K562 (cell line): ENCODE measurements around the gene RASSF3.

Experiments
- EP300 ChIP-seq: IDR thresholded peaks from 2 replicates; pipeline ENCODE4 v1.6.1; 2012; ENCODE audit warnings: low read length, improper control_type of control experiment
- MTA3 ChIP-seq: fragments of 450-650 bp; formaldehyde crosslinking; IDR thresholded peaks from 2 replicates; pipeline ENCODE4 v1.6.1; 2017; ENCODE audit warnings: mild to moderate bottlenecking, borderline replicate concordance
- NFE2 ChIP-seq: IDR thresholded peaks from 2 replicates; pipeline ENCODE4 v1.6.1; 2014; ENCODE audit warnings: antibody characterized with exemption, low read depth
- SIN3B ChIP-seq: fragments of 450-650 bp; IDR thresholded peaks from 2 replicates; pipeline ENCODE4 v1.6.1; 2017; ENCODE audit warnings: low read depth, mild to moderate bottlenecking, moderate library complexity
- TAF1 ChIP-seq: IDR thresholded peaks from 2 replicates; pipeline ENCODE4 v1.6.1; 2011; ENCODE audit warnings: mild to moderate bottlenecking, low read length, moderate library complexity; ENCODE audit not compliant: insufficient read depth, control insufficient read depth, severe bottlenecking; ENCODE audit errors: extremely low read depth
- TRIM28 ChIP-seq: fragments of 450-650 bp; IDR thresholded peaks from 2 replicates; pipeline ENCODE4 v1.6.1; 2017
- ZNF175 ChIP-seq: fragments of 200-800 bp; sonication (Bioruptor generic); IDR thresholded peaks from 2 replicates; pipeline ENCODE4 v1.6.1; 2016; ENCODE audit warnings: low read depth, mild to moderate bottlenecking, missing genetic modification characterization, missing compliant biosample characterization
- ZNF324 ChIP-seq: fragments of 250-450 bp; sonication (Bioruptor Pico); IDR thresholded peaks from 2 replicates; pipeline ENCODE4 v1.4.0; 2020; ENCODE audit warnings: mild to moderate bottlenecking
- TF ChIP-seq, protein P1 (sequence below): sonication (generic); formaldehyde crosslinking; IDR thresholded peaks from 2 replicates; pipeline ENCODE4 v1.4.0; 2020; ENCODE audit warnings: mild to moderate bottlenecking, missing genetic modification reagents
- TF ChIP-seq, protein P2 (sequence below): sonication (generic); formaldehyde crosslinking; IDR thresholded peaks from 2 replicates; pipeline ENCODE4 v1.8.0; 2022; ENCODE audit warnings: mild to moderate bottlenecking, missing genetic modification reagents
- TF ChIP-seq, protein P3 (sequence below): fragments of 450-650 bp; IDR thresholded peaks from 2 replicates; pipeline ENCODE4 v1.6.1; 2018; ENCODE audit not compliant: partially characterized antibody
- TF ChIP-seq, protein P4 (sequence below), 3 experiments: IDR thresholded peaks in 2 of 3; conservative IDR thresholded peaks in 1 of 3; 2 replicates each; pipeline ENCODE4 v1.5.1; 2011 to 2012; ENCODE audit warnings: low read length in 3 of 3, mild to moderate bottlenecking in 3 of 3, control low read depth in 2 of 3, improper control_type of control experiment in 1 of 3, inconsistent platforms in 1 of 3, low read depth in 1 of 3, mixed read lengths in 1 of 3, moderate library complexity in 1 of 3; ENCODE audit not compliant: insufficient read depth in 2 of 3

DNA sequence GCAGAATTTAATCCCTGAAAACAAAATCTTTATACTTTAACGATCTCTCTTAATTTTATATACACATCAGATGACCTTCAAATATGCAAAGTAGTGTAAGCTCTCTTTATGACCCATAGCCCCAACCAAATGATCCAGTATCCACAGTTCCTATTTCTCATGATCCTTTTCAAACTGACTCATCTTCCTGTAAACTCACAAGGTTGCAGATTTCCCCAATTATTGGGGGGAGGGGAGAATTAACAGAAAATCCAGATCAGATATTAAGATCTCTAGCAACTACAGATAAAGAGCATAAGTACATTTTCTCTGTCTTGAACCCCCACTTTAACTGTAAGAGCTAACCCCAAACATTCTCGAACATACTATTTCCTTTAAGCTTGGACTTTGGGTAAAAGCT lies 136.4 kb downstream of the RASSF3 start:
- TF ChIP-seq MTA3 (no peak), EP300 (no peak), TAF1 (no peak), TRIM28 (no peak), SIN3B (no peak), ZNF175 (CRISPR knock-in tag) (no peak), ZNF324 (CRISPR knock-in tag) (no peak), NFE2 (no peak)
- TF ChIP-seq, protein P1, sequence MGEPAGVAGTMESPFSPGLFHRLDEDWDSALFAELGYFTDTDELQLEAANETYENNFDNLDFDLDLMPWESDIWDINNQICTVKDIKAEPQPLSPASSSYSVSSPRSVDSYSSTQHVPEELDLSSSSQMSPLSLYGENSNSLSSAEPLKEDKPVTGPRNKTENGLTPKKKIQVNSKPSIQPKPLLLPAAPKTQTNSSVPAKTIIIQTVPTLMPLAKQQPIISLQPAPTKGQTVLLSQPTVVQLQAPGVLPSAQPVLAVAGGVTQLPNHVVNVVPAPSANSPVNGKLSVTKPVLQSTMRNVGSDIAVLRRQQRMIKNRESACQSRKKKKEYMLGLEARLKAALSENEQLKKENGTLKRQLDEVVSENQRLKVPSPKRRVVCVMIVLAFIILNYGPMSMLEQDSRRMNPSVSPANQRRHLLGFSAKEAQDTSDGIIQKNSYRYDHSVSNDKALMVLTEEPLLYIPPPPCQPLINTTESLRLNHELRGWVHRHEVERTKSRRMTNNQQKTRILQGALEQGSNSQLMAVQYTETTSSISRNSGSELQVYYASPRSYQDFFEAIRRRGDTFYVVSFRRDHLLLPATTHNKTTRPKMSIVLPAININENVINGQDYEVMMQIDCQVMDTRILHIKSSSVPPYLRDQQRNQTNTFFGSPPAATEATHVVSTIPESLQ, result no peak
- TF ChIP-seq, protein P2, sequence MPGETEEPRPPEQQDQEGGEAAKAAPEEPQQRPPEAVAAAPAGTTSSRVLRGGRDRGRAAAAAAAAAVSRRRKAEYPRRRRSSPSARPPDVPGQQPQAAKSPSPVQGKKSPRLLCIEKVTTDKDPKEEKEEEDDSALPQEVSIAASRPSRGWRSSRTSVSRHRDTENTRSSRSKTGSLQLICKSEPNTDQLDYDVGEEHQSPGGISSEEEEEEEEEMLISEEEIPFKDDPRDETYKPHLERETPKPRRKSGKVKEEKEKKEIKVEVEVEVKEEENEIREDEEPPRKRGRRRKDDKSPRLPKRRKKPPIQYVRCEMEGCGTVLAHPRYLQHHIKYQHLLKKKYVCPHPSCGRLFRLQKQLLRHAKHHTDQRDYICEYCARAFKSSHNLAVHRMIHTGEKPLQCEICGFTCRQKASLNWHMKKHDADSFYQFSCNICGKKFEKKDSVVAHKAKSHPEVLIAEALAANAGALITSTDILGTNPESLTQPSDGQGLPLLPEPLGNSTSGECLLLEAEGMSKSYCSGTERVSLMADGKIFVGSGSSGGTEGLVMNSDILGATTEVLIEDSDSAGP (CRISPR knock-in tag), result no peak
- TF ChIP-seq, protein P3, sequence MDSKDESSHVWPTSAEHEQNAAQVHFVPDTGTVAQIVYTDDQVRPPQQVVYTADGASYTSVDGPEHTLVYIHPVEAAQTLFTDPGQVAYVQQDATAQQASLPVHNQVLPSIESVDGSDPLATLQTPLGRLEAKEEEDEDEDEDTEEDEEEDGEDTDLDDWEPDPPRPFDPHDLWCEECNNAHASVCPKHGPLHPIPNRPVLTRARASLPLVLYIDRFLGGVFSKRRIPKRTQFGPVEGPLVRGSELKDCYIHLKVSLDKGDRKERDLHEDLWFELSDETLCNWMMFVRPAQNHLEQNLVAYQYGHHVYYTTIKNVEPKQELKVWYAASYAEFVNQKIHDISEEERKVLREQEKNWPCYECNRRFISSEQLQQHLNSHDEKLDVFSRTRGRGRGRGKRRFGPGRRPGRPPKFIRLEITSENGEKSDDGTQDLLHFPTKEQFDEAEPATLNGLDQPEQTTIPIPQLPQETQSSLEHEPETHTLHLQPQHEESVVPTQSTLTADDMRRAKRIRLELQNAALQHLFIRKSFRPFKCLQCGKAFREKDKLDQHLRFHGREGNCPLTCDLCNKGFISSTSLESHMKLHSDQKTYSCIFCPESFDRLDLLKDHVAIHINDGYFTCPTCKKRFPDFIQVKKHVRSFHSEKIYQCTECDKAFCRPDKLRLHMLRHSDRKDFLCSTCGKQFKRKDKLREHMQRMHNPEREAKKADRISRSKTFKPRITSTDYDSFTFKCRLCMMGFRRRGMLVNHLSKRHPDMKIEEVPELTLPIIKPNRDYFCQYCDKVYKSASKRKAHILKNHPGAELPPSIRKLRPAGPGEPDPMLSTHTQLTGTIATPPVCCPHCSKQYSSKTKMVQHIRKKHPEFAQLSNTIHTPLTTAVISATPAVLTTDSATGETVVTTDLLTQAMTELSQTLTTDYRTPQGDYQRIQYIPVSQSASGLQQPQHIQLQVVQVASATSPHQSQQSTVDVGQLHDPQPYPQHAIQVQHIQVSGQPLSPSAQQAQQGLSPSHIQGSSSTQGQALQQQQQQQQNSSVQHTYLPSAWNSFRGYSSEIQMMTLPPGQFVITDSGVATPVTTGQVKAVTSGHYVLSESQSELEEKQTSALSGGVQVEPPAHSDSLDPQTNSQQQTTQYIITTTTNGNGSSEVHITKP, result no peak
- TF ChIP-seq, protein P4, sequence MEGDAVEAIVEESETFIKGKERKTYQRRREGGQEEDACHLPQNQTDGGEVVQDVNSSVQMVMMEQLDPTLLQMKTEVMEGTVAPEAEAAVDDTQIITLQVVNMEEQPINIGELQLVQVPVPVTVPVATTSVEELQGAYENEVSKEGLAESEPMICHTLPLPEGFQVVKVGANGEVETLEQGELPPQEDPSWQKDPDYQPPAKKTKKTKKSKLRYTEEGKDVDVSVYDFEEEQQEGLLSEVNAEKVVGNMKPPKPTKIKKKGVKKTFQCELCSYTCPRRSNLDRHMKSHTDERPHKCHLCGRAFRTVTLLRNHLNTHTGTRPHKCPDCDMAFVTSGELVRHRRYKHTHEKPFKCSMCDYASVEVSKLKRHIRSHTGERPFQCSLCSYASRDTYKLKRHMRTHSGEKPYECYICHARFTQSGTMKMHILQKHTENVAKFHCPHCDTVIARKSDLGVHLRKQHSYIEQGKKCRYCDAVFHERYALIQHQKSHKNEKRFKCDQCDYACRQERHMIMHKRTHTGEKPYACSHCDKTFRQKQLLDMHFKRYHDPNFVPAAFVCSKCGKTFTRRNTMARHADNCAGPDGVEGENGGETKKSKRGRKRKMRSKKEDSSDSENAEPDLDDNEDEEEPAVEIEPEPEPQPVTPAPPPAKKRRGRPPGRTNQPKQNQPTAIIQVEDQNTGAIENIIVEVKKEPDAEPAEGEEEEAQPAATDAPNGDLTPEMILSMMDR (IDR thresholded peaks at IDR 0.05 in 2 of 3, conservative IDR thresholded peaks at IDR 0.05 in 1 of 3; ENCODE audit: insufficient read depth in 2 of 3, low read depth in 1 of 3, low read length in 3 of 3), result no peak
